Astrocyte (in vitro differentiated cells and primary cell): ENCODE measurements around the gene REPIN1.

Source experiments
- CTCF ChIP-seq: IDR thresholded peaks from 2 replicates; pipeline ENCODE4 v1.5.1; 2011; ENCODE audit warnings: low read depth, mild to moderate bottlenecking, inconsistent platforms, low read length, moderate library complexity; ENCODE audit not compliant: insufficient read depth
- EZH2 ChIP-seq: IDR thresholded peaks from 2 replicates; pipeline ENCODE4 v1.6.1; 2012; ENCODE audit warnings: mild to moderate bottlenecking, low read length, inconsistent platforms; ENCODE audit not compliant: insufficient read depth

DNA sequence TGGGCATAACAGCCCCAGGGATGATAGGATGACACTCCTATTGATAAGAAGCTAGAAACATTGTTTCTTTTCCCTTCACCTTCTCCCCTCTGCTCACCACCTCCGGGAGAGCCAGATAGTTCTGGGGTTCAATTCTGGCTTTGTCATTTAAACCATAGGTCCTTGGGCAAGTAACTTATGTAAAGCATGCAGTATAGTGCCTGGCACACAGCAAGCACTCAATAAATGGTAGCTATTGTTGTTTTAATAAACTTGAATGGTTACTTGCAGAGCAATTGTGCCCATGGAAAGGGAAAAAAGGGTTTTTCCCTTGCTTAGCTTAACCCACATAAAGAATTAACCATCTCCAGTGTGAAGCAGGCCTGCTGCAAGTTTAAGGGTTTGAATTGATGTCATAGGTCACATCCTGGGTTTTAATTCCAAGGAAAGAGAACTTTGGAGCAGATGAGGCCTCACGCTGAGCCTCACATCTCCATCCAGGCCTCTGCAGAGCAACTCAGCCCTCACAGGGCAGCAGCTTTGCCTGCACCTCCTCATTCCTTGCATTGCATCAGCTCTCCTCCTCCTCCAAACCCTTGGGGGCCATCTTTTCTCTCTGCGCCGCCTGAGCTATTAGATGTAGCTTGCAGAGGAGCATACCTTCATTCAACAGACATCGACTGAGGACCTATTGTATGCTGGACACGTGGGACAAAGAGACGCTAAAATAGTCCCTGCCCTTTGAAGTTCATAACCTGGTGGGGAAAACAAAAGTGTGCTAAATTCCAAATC, 33.4 kb downstream of the REPIN1 start:
- TF ChIP-seq CTCF: no peak
- TF ChIP-seq EZH2: no peak
